GM21447 (cell line): ENCODE data around the gene CCDC78.

Source experiments
- ATAC-seq: cut with Tn5 transposase; IDR thresholded peaks from one replicate; pipeline ENCODE4 v1.9.1; 2021; ENCODE audit not compliant: unreplicated experiment

CCDC78 gene

DNA sequence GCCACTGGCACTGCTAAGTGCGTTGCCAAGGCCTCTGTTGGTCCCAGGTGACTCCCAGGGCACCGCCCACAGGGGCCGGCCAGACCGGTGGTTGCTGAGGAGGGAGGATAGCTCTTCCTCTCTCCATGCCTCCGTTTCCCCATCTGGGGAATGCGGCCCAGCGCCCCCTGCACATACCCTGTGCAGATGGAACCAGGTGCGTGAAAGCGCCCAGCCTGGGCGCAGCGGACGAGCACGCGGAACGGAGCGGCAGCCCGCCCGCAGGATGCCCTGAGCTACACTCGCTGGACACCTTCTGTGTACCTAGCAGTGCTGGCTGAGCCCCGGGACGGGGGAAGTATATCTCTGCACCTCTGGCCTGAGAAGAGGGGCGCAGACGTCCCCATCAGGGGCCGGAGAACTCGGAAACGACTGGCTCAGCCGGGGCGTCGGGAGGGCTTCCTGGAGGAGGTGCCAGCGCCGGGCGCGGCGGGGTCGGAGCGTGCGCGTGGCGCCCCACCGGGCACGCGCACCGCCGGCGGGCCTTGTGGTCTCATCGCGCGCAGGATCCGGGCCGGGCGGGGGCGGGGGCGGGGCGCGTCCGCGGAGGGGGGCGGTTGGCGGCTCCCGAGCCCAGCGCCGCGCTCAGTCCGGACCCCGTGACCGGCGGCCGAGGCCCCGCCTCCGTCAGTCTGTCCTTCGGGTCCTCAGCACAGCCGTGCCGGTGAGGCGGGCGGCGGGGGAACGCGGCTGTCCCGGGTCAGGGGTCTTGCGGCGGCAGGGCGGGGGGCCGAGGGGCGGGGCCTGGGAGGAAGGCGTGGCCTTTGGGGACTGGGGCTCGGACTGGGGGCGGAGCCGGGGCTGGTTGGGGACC lies at the start of gene CCDC78, which contains the start of gene HAGHL:
Gene CCDC78, minus strand, starts transcription at position 6 of the 853 bp plus-strand sequence. CDS start 76 bp downstream, outside the sequence.
Gene HAGHL, plus strand, starts transcription at position 669 of the 853 bp plus-strand sequence. CDS start 404 bp downstream, outside the sequence.
- no peak for ATAC-seq

DNA sequence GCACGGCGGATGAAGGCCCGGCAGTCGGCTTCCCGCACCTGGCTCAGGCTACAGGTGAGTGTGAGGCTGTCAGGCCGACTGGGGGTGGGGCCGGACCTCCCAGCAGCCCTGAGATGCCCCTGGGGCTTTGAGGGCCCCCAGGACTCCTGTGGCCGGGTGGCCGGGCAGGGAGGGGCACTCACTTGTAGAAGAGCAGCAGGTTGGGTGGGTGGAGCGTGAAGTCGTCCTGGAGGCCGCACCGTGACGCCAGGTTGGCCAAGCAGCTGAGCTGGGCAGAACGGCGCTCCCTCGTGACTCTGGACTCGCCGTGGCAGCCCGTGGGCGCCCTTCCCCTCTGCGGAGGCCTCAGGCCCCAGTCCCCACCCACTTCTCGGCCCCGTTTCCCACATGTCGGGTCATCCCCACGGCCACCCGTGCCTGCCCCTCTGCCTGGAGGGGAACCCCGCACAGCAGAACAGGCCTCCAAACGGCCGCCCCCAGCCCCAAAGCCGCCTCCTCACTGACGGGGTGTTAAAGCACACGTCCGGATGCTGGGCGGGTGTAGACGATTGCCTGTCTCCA lies 49.1 kb upstream of the CCDC78 start:
- no peak for ATAC-seq

DNA sequence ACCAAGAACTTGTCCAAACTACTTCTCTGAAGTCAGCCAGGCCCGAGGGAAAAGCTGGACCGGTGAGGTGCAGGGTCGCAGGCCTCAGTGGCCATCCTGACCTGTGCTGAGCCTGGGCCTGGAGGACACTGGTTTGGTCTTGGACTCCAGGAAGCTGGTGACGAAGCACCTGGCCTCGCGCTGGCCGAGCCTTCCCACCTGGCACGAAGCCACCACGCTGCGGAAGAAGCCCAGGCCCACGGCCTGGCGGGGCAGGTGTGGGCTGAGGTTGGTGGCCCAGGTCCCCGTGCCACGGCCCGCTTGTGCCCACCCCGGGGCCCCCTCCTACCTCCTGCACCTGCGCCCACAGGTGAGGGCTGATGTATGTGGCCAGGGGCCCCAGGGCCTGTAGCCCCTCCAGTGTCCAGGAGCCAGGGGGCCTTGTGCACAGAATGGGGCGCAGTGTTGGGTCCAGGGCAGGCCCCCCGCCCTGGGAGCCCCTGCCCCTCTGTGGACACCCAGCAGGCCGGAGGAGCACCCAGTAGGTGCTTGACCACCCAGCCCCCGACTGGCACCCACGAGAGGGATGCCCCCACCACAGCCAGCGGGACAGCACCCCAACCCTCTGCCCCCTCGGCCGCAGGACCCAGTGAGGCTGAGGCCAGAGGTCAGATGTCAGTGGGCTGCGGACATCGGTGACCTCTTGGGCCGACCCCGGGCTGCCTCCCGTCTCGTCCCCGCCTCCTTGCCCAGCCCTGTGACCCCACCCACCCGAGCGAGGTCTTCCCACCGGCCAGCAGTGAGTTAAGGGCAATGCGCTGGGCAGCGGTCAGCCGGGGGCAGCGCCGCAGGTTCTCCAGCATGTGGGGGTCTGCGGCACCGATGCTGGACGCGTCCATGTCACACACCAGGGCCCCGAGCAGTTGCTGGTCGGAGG lies 48.1 kb upstream of the CCDC78 start:
- ATAC-seq: no peak

DNA sequence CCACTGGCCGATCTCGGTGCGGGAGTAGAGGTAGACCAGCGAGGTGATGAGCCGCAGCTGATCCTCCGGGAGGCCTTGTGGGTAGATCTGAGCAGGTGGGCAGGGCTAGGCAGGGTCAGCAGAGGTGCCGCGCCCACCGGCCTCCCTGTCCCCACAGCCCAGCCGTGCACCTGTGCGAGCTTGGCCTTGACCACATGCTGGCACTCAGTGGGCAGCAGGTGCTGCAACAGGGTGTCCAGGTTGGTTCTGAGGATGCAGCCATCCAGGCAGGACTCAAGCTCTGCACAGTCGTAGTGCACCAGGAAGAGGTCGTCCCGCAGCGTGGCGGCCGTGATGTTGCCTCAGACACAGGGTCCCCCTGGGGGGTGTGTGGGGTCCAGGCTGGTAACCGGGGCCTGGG lies 46.7 kb upstream of the CCDC78 start:
- no peak for ATAC-seq

DNA sequence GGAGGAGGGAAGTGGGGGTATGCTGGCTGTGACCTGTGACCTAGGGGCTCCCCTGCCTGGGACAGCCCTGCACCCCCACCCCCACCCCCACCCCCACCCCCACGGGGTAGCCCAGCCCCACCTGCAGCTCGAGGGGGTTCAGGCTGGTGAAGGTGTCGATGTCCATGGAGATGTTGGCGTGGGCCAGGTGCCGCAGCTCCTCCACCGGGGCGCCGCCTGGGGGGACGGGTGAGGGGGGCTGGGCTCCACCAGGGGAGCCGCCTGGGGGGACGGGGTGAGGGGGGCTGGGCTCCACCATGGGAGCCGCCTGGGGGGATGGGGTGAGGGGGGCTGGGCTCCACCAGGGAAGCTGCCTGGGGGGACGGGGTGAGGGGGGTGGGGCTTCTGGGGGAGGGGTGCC lies 44.2 kb upstream of the CCDC78 start:
- ATAC-seq: no peak

DNA sequence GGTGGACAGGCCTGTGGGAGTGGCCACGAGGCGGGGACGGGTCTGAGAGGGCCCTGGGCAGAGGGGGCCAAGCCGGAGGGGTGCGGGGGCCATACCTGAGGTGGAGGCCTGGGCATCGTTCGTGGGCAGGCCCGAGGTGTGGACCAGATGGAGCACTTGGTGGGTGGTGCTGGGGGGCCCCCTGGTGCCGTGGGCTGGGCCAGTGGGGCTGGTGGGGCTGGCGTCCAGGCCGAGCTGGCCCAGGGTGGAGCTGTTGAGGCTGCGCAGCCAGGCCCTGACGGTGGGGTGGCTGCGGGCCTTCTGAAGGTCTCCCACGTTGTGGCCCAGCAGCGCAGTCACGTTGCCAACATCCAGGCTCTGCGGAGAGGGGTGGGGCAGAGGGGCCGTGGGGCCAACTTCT lies 43.7 kb upstream of the CCDC78 start:
- ATAC-seq: no peak

DNA sequence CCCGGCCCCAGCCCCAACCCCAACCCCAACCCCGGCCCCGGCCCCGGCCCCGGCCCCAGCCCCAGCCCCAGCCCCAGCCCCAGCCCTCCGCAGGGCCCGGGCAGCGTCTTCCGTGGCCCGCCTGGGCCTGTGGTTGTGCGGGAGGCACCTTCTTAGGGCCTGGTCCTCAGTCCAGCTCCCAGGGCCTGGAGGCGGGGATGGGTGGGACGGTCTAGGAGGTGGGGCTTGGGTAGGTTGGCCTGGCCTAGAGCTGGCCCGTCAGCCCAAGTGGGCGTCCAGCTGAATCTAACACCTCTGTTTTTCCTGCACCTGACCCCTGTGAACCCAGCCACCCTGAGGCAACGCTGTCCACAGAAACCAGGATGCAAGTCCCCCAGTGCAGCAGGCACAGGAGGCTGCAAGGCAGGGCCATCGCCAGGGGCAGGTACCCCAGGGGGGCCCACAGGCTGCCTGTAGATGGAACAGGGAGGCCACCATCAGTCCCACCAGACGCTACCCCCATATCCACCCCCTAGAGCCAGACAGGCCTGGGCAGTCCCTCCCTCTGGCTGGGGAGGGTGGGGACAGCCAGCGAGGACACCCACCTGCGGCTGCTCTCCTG lies 43.0 kb upstream of the CCDC78 start:
- ATAC-seq: no peak

DNA sequence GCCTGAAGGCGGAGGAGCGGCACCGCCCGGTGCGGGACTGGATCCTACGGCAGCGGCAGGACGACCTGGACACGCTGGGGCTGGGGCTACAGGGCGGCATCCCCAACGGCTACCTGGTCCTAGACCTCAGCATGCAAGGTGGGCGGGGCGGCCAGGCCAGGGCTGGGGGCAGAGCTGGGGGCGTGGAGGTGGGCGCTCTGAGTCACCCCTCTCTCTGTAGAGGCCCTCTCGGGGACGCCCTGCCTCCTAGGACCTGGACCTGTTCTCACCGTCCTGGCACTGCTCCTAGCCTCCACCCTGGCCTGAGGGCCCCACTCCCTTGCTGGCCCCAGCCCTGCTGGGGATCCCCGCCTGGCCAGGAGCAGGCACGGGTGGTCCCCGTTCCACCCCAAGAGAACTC lies 42.2 kb upstream of the CCDC78 start:
- no peak for ATAC-seq

DNA sequence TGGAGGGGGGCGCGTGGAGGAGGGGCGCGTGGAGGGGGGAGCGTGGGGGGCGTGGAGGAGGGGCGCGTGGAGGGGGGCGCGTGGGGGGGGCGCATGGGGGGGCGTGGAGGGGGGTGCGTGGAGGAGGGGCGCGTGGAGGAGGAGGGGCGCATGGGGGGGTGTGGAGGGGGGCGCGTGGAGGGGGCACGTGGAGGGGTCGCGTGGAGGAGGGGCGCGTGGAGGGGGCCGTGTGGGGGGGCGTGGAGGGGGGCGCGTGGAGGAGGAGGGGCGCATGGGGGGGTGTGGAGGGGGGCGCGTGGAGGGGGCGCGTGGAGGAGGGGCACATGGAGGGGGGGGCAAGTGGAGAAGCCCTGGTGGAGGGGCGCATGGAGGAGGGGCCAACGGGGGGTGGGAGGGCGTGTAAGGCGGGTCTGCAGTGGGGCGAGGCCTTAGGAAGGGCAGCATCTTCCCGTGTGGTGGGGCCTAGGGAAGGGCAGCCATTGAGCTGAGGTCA lies 41.5 kb upstream of the CCDC78 start:
- no peak for ATAC-seq

DNA sequence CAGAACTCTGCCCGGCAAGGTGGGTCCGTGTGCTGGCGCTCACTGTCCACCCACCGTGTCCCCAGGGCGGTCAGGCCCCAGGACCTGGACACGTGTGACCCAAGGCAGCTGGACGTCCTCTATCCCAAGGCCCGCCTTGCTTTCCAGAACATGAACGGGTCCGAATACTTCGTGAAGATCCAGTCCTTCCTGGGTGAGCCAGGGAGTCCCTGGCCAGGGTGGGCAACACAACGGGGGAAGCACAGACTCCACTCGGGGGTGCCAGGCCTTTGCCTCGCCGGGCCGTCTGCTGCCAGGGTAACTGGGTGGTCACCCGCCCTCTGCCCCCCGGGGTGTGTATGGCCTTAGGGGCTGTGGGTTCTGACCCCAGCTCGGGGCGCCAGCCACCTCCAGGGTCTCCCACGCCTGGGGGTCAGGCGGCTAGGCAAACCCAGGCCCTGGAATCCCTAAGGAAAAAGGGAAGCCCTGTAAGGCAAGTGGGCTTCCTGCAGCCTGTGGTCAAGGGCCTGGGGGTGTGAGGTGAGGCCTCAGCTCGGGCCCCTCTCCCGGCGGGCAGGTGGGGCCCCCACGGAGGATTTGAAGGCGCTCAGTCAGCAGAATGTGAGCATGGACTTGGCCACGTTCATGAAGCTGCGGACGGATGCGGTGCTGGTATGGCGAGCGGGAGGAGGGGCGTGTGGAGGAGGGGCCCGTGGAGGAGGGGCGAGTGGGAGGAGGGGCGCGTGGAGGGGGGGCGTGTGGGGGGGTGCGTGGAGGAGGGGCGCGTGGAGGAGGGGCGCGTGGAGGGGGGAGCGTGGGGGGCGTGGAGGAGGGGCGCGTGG lies 40.8 kb upstream of the CCDC78 start:
- ATAC-seq: no peak

DNA sequence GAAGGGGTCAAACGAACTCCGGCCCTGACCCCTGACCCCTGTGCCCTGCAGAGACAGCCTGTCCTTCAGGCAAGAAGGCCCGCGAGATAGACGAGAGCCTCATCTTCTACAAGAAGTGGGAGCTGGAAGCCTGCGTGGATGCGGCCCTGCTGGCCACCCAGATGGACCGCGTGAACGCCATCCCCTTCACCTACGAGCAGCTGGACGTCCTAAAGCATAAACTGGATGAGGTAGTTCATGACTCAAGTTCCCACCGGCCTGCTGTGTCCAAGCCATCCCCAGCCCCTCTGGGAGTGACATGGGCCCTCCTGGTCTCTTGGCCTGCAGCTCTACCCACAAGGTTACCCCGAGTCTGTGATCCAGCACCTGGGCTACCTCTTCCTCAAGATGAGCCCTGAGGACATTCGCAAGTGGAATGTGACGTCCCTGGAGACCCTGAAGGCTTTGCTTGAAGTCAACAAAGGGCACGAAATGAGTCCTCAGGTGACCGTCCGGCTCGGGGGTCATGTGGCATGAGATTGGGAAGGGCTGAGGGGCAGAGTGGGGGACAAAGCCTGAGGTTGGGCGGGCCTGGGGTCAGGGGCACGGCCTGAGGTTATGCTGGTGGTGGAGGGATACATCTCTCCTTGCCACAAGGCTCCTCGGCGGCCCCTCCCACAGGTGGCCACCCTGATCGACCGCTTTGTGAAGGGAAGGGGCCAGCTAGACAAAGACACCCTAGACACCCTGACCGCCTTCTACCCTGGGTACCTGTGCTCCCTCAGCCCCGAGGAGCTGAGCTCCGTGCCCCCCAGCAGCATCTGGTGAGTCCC lies 40.0 kb upstream of the CCDC78 start:
- no peak for ATAC-seq

DNA sequence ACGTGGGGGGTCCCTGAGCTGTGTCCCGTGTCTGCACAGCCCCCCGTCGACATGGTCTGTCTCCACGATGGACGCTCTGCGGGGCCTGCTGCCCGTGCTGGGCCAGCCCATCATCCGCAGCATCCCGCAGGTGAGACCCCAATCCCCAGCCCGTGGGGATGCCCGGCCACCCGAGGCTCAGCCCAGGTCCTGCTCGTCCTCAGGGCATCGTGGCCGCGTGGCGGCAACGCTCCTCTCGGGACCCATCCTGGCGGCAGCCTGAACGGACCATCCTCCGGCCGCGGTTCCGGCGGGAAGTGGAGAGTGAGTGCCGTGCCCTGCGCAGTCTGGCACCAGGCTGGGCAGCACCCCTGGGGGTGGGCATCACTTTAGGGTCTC lies 39.2 kb upstream of the CCDC78 start:
- no peak for ATAC-seq

DNA sequence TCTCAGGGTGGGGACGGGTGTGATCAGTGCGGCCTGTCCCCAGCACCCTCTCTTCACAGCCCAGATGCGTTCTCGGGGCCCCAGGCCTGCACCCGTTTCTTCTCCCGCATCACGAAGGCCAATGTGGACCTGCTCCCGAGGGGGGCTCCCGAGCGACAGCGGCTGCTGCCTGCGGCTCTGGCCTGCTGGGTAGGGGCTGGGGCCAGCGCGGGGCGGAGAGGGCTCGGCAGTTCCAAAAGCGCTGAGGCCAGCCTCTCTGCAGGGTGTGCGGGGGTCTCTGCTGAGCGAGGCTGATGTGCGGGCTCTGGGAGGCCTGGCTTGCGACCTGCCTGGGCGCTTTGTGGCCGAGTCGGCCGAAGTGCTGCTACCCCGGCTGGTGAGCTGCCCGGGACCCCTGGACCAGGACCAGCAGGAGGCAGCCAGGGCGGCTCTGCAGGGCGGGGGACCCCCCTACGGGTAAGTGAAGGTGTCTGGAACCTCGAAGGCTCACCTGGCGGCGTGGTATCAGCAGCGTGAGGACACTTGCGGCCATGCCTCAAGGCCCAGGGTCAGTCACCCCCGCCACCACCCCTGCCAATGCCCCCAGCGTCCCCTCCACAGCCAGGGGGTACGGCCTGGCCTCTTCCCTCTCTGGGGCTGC lies 38.7 kb upstream of the CCDC78 start:
- ATAC-seq: no peak

DNA sequence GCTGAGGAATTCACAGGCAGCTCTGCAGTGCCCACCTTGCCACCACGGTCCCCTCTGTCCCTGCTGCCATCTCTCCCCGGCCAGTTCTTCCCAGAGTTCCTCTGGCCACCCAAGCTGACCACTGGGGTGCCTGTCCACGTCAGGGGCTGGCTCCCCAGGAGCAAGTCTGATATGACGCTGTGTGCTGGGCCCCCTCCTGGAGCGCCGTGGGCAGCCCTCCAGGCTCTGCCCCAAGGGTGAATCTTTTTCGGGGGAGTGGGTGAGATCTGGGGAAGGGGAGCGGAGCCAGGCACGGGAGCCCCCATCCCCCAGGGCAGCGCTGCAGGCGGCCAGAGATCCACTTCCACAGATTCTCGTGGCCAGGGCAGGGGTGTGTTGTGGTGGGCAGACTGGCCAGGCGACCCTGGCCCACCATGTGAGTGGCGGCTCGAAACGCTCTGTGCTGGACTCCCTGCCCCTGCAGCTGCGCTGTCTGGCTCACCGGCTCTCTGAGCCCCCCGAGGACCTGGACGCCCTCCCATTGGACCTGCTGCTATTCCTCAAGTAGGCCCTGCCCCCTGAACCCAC lies 38.0 kb upstream of the CCDC78 start:
- ATAC-seq: no peak

DNA sequence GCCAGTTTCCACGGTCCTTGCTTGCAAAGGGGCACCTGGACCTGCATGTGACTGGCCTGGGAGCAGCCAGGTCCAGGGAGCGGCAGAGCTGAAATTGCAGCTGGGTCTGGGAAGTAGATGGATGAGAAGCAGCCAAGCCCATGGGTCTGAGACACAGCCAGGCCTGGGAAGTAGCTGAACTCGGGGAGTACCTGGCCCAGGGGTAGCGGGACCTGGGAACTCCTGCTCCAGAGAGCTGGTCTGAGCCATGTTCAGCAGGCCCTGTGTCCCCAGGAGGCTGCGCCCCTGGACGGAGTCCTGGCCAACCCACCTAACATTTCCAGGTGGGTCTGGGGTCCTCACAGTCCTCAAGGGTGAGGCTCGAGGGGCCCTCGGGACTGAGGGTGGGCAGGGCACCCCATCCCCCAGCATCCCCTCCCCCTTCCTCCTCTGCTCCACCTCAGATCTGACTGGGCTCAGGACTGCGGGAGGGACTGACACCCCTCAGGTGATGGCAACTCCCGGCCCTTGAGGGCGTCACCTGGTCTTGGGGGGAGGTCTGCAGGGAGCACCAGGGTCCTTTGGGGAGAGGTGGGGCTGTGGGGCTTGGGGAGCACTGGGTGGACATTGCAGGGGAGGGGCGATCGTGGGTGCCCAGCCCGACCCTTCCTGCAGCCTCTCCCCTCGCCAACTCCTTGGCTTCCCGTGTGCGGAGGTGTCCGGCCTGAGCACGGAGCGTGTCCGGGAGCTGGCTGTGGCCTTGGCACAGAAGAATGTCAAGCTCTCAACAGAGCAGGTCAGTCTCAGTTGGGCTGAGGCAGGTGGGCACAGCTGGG lies 37.3 kb upstream of the CCDC78 start:
- no peak for ATAC-seq

DNA sequence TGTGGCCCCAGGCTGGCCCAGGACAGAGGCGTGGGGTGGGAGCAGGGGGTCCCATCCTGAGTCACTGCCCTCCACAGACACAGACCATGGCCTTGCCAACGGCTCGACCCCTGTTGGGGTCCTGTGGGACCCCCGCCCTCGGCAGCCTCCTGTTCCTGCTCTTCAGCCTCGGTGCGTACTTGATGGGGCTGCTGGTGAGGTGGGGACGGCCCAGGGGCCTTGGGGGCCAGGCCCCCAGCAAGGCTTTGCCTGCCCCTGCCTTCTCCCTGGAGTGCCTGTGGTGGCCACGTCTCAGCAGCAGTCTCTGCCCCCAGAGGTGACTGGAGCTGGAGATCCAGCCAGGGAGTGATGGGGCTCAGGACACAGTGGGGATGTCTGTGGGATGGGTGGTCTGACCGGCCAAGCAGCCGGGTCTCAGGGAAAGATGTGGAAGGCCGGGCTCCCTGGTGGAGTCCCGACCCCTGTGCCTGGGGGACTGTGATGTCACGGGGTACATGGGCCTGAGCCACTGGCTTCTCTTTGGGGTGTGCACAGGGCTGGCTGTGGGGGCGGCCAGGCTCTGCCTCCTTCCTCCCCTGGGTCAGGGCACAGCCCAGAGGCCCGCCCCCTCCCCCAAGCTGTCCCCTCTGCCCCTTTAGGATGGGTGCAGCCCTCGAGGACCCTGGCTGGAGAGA lies 36.5 kb upstream of the CCDC78 start:
- no peak for ATAC-seq
